ENCODE measurements around the gene WFDC10A.

DNA sequence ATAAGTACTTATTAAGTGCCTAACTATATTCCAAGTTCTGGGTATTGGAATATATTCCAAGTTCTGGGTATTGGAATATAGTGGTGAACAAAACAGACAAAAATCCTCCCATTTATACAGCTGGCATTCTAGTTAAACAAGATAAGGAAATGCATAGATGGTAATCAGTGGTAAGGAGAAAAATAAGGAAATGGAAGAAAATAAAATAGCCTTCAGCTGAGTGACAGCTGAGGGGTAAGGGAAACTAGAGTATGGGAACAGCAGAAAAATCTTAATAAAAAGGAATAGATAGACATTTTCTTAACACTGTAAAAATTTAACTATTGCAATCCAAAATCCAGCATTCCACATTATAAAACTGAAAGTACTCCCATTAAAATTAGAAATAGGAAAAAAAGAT is 17.2 kb upstream of the WFDC10A start:
- TF ChIP-seq, protein P1, sequence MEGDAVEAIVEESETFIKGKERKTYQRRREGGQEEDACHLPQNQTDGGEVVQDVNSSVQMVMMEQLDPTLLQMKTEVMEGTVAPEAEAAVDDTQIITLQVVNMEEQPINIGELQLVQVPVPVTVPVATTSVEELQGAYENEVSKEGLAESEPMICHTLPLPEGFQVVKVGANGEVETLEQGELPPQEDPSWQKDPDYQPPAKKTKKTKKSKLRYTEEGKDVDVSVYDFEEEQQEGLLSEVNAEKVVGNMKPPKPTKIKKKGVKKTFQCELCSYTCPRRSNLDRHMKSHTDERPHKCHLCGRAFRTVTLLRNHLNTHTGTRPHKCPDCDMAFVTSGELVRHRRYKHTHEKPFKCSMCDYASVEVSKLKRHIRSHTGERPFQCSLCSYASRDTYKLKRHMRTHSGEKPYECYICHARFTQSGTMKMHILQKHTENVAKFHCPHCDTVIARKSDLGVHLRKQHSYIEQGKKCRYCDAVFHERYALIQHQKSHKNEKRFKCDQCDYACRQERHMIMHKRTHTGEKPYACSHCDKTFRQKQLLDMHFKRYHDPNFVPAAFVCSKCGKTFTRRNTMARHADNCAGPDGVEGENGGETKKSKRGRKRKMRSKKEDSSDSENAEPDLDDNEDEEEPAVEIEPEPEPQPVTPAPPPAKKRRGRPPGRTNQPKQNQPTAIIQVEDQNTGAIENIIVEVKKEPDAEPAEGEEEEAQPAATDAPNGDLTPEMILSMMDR (IDR thresholded peaks at IDR 0.05): no peak
- TF ChIP-seq POLR2A (IDR thresholded peaks at IDR 0.05): no peak

Measured in body of pancreas (tissue), 4 donors.